SK-N-MC (cell line): ENCODE results near the gene MSH5.

Source experiments
- EZH2 ChIP-seq: fragments of 200-600 bp; sonication (generic); IDR thresholded peaks from one replicate; pipeline ENCODE4 v1.6.1; 2017; ENCODE audit warnings: antibody characterized with exemption
- POLR2AphosphoS5 ChIP-seq: IDR thresholded peaks from 2 replicates; pipeline ENCODE4 v1.6.1; 2012; ENCODE audit warnings: mild to moderate bottlenecking, low read depth, low read length, borderline replicate concordance

DNA sequence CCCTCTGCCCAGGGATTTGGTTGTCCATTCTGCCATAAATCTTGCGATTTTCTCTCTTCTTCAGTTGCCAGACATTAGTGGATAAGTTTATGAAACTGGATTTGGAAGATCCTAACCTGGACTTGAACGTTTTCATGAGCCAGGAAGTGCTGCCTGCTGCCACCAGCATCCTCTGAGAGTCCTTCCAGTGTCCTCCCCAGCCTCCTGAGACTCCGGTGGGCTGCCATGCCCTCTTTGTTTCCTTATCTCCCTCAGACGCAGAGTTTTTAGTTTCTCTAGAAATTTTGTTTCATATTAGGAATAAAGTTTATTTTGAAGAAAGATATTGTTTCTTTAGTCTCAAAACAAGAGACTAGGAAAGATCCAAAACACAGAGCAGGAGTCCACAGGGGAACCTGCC lies 22.6 kb downstream of the MSH5 start, which contains the start of gene SAPCD1:
- TF ChIP-seq POLR2AphosphoS5 (no peak), EZH2 (no peak)
